GM21825 (cell line): ENCODE results near the gene CCDC74A.
"Not testable (repeated sequence)": the region's sequence is repeated elsewhere in the genome, so short reads cannot be mapped to it uniquely, and the experiment has no call there.

Source experiments
- ATAC-seq: cut with Tn5 transposase; IDR thresholded peaks from one replicate; pipeline ENCODE4 v1.9.1; 2021; ENCODE audit warnings: mild to moderate bottlenecking, moderate library complexity; ENCODE audit not compliant: unreplicated experiment

CCDC74A gene

GRCh38 chr2:131527131-131528001, at the start of gene CCDC74A:
Gene CCDC74A (plus strand): TSS chr2:131527888. CDS start chr2:131527971, 83 bp downstream.
- ATAC-seq, result peak; percentile 94

- ATAC-seq, result not testable (repeated sequence)
Observed at GRCh38 chr2:131478074-131478849, 49.4 kb upstream of the CCDC74A start.

GRCh38 chr2:131478850-131479461, 48.7 kb upstream of the CCDC74A start:
- ATAC-seq, result not testable (repeated sequence)

GRCh38 chr2:131480351-131480750, 47.3 kb upstream of the CCDC74A start:
- not testable (repeated sequence) for ATAC-seq

GRCh38 chr2:131482506-131483155, 45.1 kb upstream of the CCDC74A start:
- not testable (repeated sequence) for ATAC-seq

- ATAC-seq, result not testable (repeated sequence)
Observed at GRCh38 chr2:131483981-131484820, 43.5 kb upstream of the CCDC74A start.

GRCh38 chr2:131484906-131485460, 42.7 kb upstream of the CCDC74A start:
- not testable (repeated sequence) for ATAC-seq

- ATAC-seq, result not testable (repeated sequence)
Observed at GRCh38 chr2:131486201-131486902, 41.3 kb upstream of the CCDC74A start.

GRCh38 chr2:131488306-131489205, 39.1 kb upstream of the CCDC74A start:
- ATAC-seq, result no peak

- not testable (repeated sequence) for ATAC-seq
Observed at GRCh38 chr2:131490616-131491468, 36.8 kb upstream of the CCDC74A start.

- peak; percentile 0 for ATAC-seq
Observed at GRCh38 chr2:131491469-131491836, 36.2 kb upstream of the CCDC74A start.

GRCh38 chr2:131492015-131492417, 35.7 kb upstream of the CCDC74A start, which contains the start of gene MZT2A:
Gene MZT2A (minus strand): TSS chr2:131492397. CDS start chr2:131492376, 21 bp downstream.
- ATAC-seq, result peak; percentile 6

- peak; percentile 68 for ATAC-seq
Observed at GRCh38 chr2:131492418-131493198, 35.1 kb upstream of the CCDC74A start.

GRCh38 chr2:131493199-131493968, 34.3 kb upstream of the CCDC74A start:
- ATAC-seq, result peak; percentile 20

GRCh38 chr2:131495506-131495905, 32.2 kb upstream of the CCDC74A start:
- ATAC-seq, result not testable (repeated sequence)
